DND-41 (cell line): ENCODE data around the gene MCTP1.

ENCODE experiments used
- EZH2 ChIP-seq: IDR thresholded peaks from 3 replicates; pipeline ENCODE4 v1.6.1; 2012; ENCODE audit warnings: borderline replicate concordance, low read depth, mild to moderate bottlenecking, moderate library complexity, low read length, inconsistent platforms; ENCODE audit not compliant: severe bottlenecking
- TF ChIP-seq, protein P1 (sequence below): IDR thresholded peaks from 2 replicates; pipeline ENCODE4 v1.5.1; 2012; ENCODE audit warnings: borderline replicate concordance, low read length, moderate library complexity, mild to moderate bottlenecking; ENCODE audit not compliant: poor library complexity, severe bottlenecking; ENCODE audit errors: extremely low read depth

DNA sequence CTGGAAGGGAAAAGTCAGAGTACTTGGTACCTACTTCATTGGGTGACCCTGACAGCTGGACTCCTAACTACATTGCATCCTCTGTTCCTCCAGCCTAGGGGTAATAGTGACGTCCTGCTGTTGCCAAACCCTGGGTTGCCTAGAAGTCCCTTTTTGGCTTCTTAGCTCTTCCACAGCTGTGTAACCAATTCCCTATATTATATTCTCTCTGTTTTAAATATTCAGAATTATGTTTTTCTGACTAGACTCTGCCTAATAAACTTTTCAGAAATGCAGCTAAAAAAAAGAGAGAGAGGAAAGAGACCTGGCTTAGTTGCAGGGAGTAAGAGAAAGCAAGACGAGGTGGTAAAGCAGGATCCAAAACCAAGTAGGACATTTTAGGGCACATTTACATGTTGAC lies 28.4 kb downstream of the MCTP1 start:
- TF ChIP-seq, protein P1, sequence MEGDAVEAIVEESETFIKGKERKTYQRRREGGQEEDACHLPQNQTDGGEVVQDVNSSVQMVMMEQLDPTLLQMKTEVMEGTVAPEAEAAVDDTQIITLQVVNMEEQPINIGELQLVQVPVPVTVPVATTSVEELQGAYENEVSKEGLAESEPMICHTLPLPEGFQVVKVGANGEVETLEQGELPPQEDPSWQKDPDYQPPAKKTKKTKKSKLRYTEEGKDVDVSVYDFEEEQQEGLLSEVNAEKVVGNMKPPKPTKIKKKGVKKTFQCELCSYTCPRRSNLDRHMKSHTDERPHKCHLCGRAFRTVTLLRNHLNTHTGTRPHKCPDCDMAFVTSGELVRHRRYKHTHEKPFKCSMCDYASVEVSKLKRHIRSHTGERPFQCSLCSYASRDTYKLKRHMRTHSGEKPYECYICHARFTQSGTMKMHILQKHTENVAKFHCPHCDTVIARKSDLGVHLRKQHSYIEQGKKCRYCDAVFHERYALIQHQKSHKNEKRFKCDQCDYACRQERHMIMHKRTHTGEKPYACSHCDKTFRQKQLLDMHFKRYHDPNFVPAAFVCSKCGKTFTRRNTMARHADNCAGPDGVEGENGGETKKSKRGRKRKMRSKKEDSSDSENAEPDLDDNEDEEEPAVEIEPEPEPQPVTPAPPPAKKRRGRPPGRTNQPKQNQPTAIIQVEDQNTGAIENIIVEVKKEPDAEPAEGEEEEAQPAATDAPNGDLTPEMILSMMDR: no peak
- no peak for TF ChIP-seq EZH2
